ENCODE data around the gene TAC3. TPM values are rescaled to one million over a fixed set of nuclear protein-coding genes. Genes with fewer than 3 reads are reported as not detected.

Gene TAC3
- total and polyA plus RNA-seq, 2 donors (not counting 3 experiments of a cell fraction or from before 2014, with no cell fraction given), result not detected

- Histone ChIP-seq H3K36me3 (ENCODE audit: control insufficient read depth in 2 of 2, extremely low read depth in 1 of 2, insufficient read depth in 2 of 2, low read length in 2 of 2) (no peaks in the 10 kb centered on the region), H3K27me3 (ENCODE audit: control insufficient read depth in 2 of 2, insufficient read depth in 2 of 2, low read length in 2 of 2) (peaks cover 2 to 3% of the 10 kb centered on the region in 2 experiments), H3K9ac (replicated peaks; ENCODE audit: extremely low read depth, insufficient read depth, low read length) (no peak overlapping the region), H3K4me2 (ENCODE audit: insufficient read depth, low read length) (no peak overlapping the region), H3K9me3 (replicated peaks; ENCODE audit: control insufficient read depth, insufficient read depth, low read length) (no peaks in the 10 kb centered on the region), H3K27ac (ENCODE audit: insufficient read depth, low read depth, low read length) (no peak overlapping the region), H2AFZ (ENCODE audit: low read depth, low read length) (no peak overlapping the region), H4K20me1 (replicated peaks; ENCODE audit: control insufficient read depth, extremely low read depth, insufficient read depth, low read length) (no peaks in the 10 kb centered on the region), H3K79me2 (ENCODE audit: control insufficient read depth, insufficient read depth, low read length) (no peaks in the 10 kb centered on the region), H3K9me1 (replicated peaks; ENCODE audit: control insufficient read depth, extremely low read depth, insufficient read depth, low read length) (no peaks in the 10 kb centered on the region), H3K4me3 (replicated peaks in 1 of 3; ENCODE audit: insufficient read depth in 1 of 3, low read depth in 1 of 3, low read length in 3 of 3) (no peak overlapping the region), H3K4me1 (ENCODE audit: control insufficient read depth, extremely low read depth, insufficient read depth, low read length) (peaks cover 30% of the 10 kb centered on the region)
- POLR2A ChIA-PET, result no interaction called here
- intact Hi-C loops (cut with micrococcal nuclease), result loop anchor here (5.0 kb wide), 1 partner anchor 353 kb away; no protein-coding TSS in a partner anchor
- dilution Hi-C loops (cut with MboI; ENCODE audit: extremely low pct_ligation_motif_present, low sequenced_read_pairs), result no loop called here
- no peak for FAIRE-seq
- no TSS peak for BruUV-seq (replicated peaks)
- CTCF ChIA-PET, result interaction anchor here (1.9 kb wide), 2 partner anchors 11 to 14 kb away, joined by 6 to 18 read pairs; no protein-coding TSS in a partner anchor
- no peak for TF ChIP-seq EZH2 (IDR thresholded peaks at IDR 0.05; ENCODE audit: borderline replicate concordance, low read depth, low read length, severe bottlenecking)
- no peak for TF ChIP-seq MAX (IDR thresholded peaks at IDR 0.05; ENCODE audit: insufficient read depth, insufficient read length)
- TF ChIP-seq FOS (IDR thresholded peaks at IDR 0.05; ENCODE audit: borderline replicate concordance, insufficient read depth, low read length), result no peak
- TF ChIP-seq MYC (IDR thresholded peaks at IDR 0.05; ENCODE audit: low read depth, low read length), result no peak
- TF ChIP-seq POLR2AphosphoS5 (IDR thresholded peaks at IDR 0.05; ENCODE audit: insufficient read depth, low read depth, low read length), result no peak
- TF ChIP-seq POLR2A (IDR thresholded peaks at IDR 0.05; ENCODE audit: low read depth, low read length), result no peak
- DNase-seq (ENCODE audit: low read depth, low spot score), result no peak
Observed at GRCh38 chr12:56989861-56990610, 26.3 kb downstream of the TAC3 start.

Measured in endothelial cell of umbilical vein (primary cell).